ENCODE results near the gene TRMT2A.

Gene TRMT2A

DNA sequence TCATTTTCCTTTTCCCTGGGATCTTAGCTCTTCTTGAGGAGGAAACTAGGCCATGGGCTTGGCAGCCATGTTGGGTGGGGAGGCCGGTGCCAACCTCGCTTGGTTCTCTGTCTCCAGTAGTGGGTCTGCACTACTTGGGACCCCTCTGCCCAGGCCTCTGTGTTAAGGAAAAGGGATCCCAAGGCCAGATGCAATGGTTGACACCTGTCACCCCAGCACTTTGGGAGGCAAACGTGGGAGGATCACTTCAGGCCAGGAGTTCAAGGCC, 12.7 kb upstream of the TRMT2A start:
- H3K4me2 ChIP-seq (ENCODE audit: low read length): no peak overlapping the region
- H3F3A ChIP-seq (ENCODE audit: insufficient read depth, low read length): no peaks in the 10 kb centered on the region; the same call in 1 of the 2 replicates
- peaks cover 38% of the 10 kb centered on the region for H3K36me3 ChIP-seq (ENCODE audit: insufficient read depth, low read length)
- H3K9me2 ChIP-seq (ENCODE audit: low read depth, low read length): no peaks in the 10 kb centered on the region
- H2AFZ ChIP-seq (ENCODE audit: low read length): no peak overlapping the region
- no peaks in the 10 kb centered on the region for H4K20me1 ChIP-seq (ENCODE audit: insufficient read depth, low read length)
- no peak for TF ChIP-seq EZH2 (IDR thresholded peaks at IDR 0.05; ENCODE audit: borderline replicate concordance, low read length)
- TF ChIP-seq, protein P1, sequence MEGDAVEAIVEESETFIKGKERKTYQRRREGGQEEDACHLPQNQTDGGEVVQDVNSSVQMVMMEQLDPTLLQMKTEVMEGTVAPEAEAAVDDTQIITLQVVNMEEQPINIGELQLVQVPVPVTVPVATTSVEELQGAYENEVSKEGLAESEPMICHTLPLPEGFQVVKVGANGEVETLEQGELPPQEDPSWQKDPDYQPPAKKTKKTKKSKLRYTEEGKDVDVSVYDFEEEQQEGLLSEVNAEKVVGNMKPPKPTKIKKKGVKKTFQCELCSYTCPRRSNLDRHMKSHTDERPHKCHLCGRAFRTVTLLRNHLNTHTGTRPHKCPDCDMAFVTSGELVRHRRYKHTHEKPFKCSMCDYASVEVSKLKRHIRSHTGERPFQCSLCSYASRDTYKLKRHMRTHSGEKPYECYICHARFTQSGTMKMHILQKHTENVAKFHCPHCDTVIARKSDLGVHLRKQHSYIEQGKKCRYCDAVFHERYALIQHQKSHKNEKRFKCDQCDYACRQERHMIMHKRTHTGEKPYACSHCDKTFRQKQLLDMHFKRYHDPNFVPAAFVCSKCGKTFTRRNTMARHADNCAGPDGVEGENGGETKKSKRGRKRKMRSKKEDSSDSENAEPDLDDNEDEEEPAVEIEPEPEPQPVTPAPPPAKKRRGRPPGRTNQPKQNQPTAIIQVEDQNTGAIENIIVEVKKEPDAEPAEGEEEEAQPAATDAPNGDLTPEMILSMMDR (IDR thresholded peaks at IDR 0.05; ENCODE audit: low read length): no peak
- H3K4me1 ChIP-seq (ENCODE audit: insufficient read depth, low read length, severe bottlenecking): peaks cover 6% of the 10 kb centered on the region
- no peak overlapping the region for H3K27ac ChIP-seq (ENCODE audit: low read depth, low read length, poor library complexity, severe bottlenecking)
- H3K79me2 ChIP-seq (ENCODE audit: insufficient read depth, low read length): no peaks in the 10 kb centered on the region
- no peaks in the 10 kb centered on the region for H3K27me3 ChIP-seq (ENCODE audit: insufficient read depth, low read length)
- no peaks in the 10 kb centered on the region for H3K9me3 ChIP-seq (ENCODE audit: low read length)
- H3K9ac ChIP-seq (ENCODE audit: low read length): no peak overlapping the region
- H3K4me3 ChIP-seq (ENCODE audit: low read depth, low read length, poor library complexity, severe bottlenecking): no peak overlapping the region

DNA sequence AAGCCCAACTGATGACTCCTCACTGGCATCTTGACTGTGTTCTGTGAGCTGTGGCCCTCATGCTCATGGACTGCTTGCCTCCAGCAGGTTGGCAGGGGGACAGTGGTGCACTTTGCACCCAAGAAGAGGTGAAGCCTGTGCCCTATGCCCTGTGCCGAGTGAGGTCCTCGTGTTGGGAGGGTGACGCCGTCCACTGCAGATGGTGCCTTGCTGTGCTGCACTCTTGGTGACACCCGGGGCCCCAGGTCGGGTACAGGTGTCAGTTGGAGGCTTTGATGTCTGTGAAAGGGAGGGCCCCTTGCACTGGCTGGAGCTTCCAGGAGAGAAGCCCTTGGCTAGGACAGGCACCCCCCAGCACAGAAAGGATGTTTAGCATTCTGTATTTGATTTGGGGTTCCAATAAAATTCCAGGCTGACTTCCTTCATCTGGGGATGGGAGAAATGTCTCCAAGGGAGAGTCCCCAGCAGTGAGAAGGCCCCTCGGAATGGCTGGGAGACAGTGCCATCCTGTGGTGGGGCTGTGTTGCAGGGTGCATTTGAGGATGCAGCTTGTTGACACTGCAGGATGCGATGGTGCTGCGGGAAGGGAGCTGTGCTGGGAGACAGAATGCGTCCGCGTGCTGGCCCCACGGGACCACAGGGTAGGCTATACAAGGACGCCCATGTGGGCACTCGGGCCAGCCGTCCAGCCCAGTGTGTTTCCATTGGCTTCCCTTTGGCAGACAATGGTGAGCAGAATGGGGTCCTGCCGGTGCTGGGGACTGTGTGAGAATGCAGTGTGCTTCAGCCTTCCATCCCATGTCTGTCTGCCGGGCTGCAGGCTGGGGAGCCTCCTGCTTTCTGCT, 12.1 kb upstream of the TRMT2A start:
- no peaks in the 10 kb centered on the region; the same call in 1 of the 2 replicates for H3F3A ChIP-seq (ENCODE audit: insufficient read depth, low read length)
- H3K79me2 ChIP-seq (ENCODE audit: insufficient read depth, low read length): no peaks in the 10 kb centered on the region
- TF ChIP-seq, protein P1 (IDR thresholded peaks at IDR 0.05; ENCODE audit: low read length): peak; percentile 69
- TF ChIP-seq EZH2 (IDR thresholded peaks at IDR 0.05; ENCODE audit: borderline replicate concordance, low read length): no peak
- no peak overlapping the region for H3K4me2 ChIP-seq (ENCODE audit: low read length)
- no peaks in the 10 kb centered on the region for H4K20me1 ChIP-seq (ENCODE audit: insufficient read depth, low read length)
- H3K27ac ChIP-seq (ENCODE audit: low read depth, low read length, poor library complexity, severe bottlenecking): no peak overlapping the region
- H3K9me2 ChIP-seq (ENCODE audit: low read depth, low read length): no peaks in the 10 kb centered on the region
- no peaks in the 10 kb centered on the region for H3K9me3 ChIP-seq (ENCODE audit: low read length)
- H3K4me3 ChIP-seq (ENCODE audit: low read depth, low read length, poor library complexity, severe bottlenecking): no peak overlapping the region
- peaks cover 6% of the 10 kb centered on the region for H3K4me1 ChIP-seq (ENCODE audit: insufficient read depth, low read length, severe bottlenecking)
- no peaks in the 10 kb centered on the region for H3K27me3 ChIP-seq (ENCODE audit: insufficient read depth, low read length)
- H3K36me3 ChIP-seq (ENCODE audit: insufficient read depth, low read length): peaks cover 44% of the 10 kb centered on the region
- no peak overlapping the region for H2AFZ ChIP-seq (ENCODE audit: low read length)
- no peak overlapping the region for H3K9ac ChIP-seq (ENCODE audit: low read length)

DNA sequence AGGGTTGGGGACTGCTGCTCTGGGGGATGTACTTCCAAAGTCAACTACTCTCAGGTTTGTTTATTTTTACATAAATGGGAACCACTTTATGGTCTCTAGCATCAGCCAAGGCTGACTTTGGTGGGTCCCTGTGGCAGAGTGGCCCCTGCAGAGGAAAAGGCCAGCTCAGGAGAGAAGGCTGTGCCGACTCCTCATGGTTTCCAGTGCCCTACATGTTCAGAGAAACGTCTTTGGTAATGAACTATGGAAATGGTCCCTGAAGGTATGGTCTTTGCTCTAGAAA, 11.5 kb upstream of the TRMT2A start:
- H3K9ac ChIP-seq (ENCODE audit: low read length): no peak overlapping the region
- H3K36me3 ChIP-seq (ENCODE audit: insufficient read depth, low read length): peaks cover 50% of the 10 kb centered on the region
- H3K27ac ChIP-seq (ENCODE audit: low read depth, low read length, poor library complexity, severe bottlenecking): no peak overlapping the region
- no peak for TF ChIP-seq EZH2 (IDR thresholded peaks at IDR 0.05; ENCODE audit: borderline replicate concordance, low read length)
- TF ChIP-seq, protein P1 (IDR thresholded peaks at IDR 0.05; ENCODE audit: low read length): no peak
- no peaks in the 10 kb centered on the region for H4K20me1 ChIP-seq (ENCODE audit: insufficient read depth, low read length)
- H3K4me2 ChIP-seq (ENCODE audit: low read length): no peak overlapping the region
- H3K4me1 ChIP-seq (ENCODE audit: insufficient read depth, low read length, severe bottlenecking): peaks cover 6% of the 10 kb centered on the region
- H2AFZ ChIP-seq (ENCODE audit: low read length): no peak overlapping the region
- no peak overlapping the region for H3K4me3 ChIP-seq (ENCODE audit: low read depth, low read length, poor library complexity, severe bottlenecking)
- no peaks in the 10 kb centered on the region for H3K9me2 ChIP-seq (ENCODE audit: low read depth, low read length)
- H3K27me3 ChIP-seq (ENCODE audit: insufficient read depth, low read length): no peaks in the 10 kb centered on the region
- no peaks in the 10 kb centered on the region for H3K9me3 ChIP-seq (ENCODE audit: low read length)
- H3K79me2 ChIP-seq (ENCODE audit: insufficient read depth, low read length): no peaks in the 10 kb centered on the region
- H3F3A ChIP-seq (ENCODE audit: insufficient read depth, low read length): no peaks in the 10 kb centered on the region; the same call in 1 of the 2 replicates

All from OCI-LY1 (cell line).